ENCODE data around the gene SPON1. TPM values are rescaled to one million over a fixed set of nuclear protein-coding genes. Genes with fewer than 3 reads are reported as not detected.

SPON1 gene
- total and polyA plus RNA-seq, 8 donors = 0.83 to 17.5 (median 1.7) TPM

GRCh38 chr11:14137284-14137683 is 174.8 kb downstream of the SPON1 start:
- no peak for ATAC-seq
- Histone ChIP-seq H3K27me3 (no peaks in the 10 kb centered on the region), H3K27ac (no peak overlapping the region), H3K36me3 (no peaks in the 10 kb centered on the region), H3K9me3 (no peaks in the 10 kb centered on the region), H3K4me1 (no peaks in the 10 kb centered on the region), H3K4me3 (no peak overlapping the region)
- DNase-seq = no peak
- intact Hi-C loops (cut with DNase I) = no loop called here
- WGBS, 2 donors = 76 to 78% methylated on average over 4 of the region's 4 CpGs
- FAIRE-seq = no peak
- no peak for TF ChIP-seq CTCF (IDR thresholded peaks at IDR 0.05)

GRCh38 chr11:14140991-14141390 is 178.5 kb downstream of the SPON1 start:
- intact Hi-C loops (cut with DNase I) = loop anchor here in 1 of 3 donors (10.0 kb wide), 1 partner anchor 176 kb away; the partner anchor contains the start of gene SPON1

GRCh38 chr11:14141676-14142075 is 179.2 kb downstream of the SPON1 start:
- H3K36me3 ChIP-seq = no peaks in the 10 kb centered on the region
- no peaks in the 10 kb centered on the region for H3K4me1 ChIP-seq
- FAIRE-seq = no peak
- intact Hi-C loops (cut with DNase I) = loop anchor here in 1 of 3 donors (10.0 kb wide), 1 partner anchor 177 kb away; the partner anchor contains the start of gene SPON1
- H3K27me3 ChIP-seq = no peaks in the 10 kb centered on the region
- DNase-seq = no peak
- no peaks in the 10 kb centered on the region for H3K9me3 ChIP-seq
- H3K4me3 ChIP-seq = no peak overlapping the region
- no peak overlapping the region for H3K27ac ChIP-seq
- TF ChIP-seq CTCF (IDR thresholded peaks at IDR 0.05) = no peak
- ATAC-seq = no peak
- WGBS, 2 donors = 41 to 57% methylated on average over 1 of the region's 1 CpG

More at GRCh38 chr11:14140991-14141390, 178.5 kb downstream of the SPON1 start:
- no peak for TF ChIP-seq CTCF (IDR thresholded peaks at IDR 0.05)
- 76 to 92% methylated on average over 3 of the region's 3 CpGs for WGBS, 2 donors
- Histone ChIP-seq H3K9me3 (no peaks in the 10 kb centered on the region), H3K36me3 (no peaks in the 10 kb centered on the region), H3K27ac (no peak overlapping the region), H3K4me3 (no peak overlapping the region), H3K4me1 (no peaks in the 10 kb centered on the region), H3K27me3 (no peaks in the 10 kb centered on the region)
- DNase-seq (no peak), ATAC-seq (no peak), FAIRE-seq (no peak)

- H3K4me3 ChIP-seq = no peak overlapping the region
- no peak for ATAC-seq
- no peak overlapping the region for H3K27ac ChIP-seq
- H3K36me3 ChIP-seq = no peaks in the 10 kb centered on the region
- no peak for DNase-seq
- WGBS, 2 donors = 24 to 27% methylated on average over 2 of the region's 2 CpGs
- no peak for FAIRE-seq
- no peak for TF ChIP-seq CTCF (IDR thresholded peaks at IDR 0.05)
- no peaks in the 10 kb centered on the region for H3K4me1 ChIP-seq
- no peaks in the 10 kb centered on the region for H3K27me3 ChIP-seq
- H3K9me3 ChIP-seq = no peaks in the 10 kb centered on the region
- intact Hi-C loops (cut with DNase I) = loop anchor here in 1 of 3 donors (10.0 kb wide), 1 partner anchor 180 kb away; the partner anchor contains the start of gene SPON1
Measured at GRCh38 chr11:14144934-14145333, 182.4 kb downstream of the SPON1 start.

GRCh38 chr11:14148653-14149273 is 186.2 kb downstream of the SPON1 start:
- Histone ChIP-seq H3K9me3 (no peaks in the 10 kb centered on the region), H3K4me1 (no peaks in the 10 kb centered on the region), H3K4me3 (no peak overlapping the region), H3K27me3 (no peaks in the 10 kb centered on the region), H3K36me3 (no peaks in the 10 kb centered on the region), H3K27ac (no peak overlapping the region)
- DNase-seq (no peak), FAIRE-seq (no peak), ATAC-seq (peak in 3 of 4 donors; percentile 64 to 75 (median 64))
- 30 to 31% methylated on average over 3 of the region's 3 CpGs for WGBS, 2 donors
- peak in 1 of 4 donors; percentile 17 for TF ChIP-seq CTCF (IDR thresholded peaks at IDR 0.05)
- intact Hi-C loops (cut with DNase I) = loop anchor here in 1 of 3 donors (10.0 kb wide), 1 partner anchor 184 kb away; the partner anchor contains the start of gene SPON1

Data from pancreas (tissue), 10 donors.